Measurements from ENCODE around the gene RNF34. TPM values are rescaled to one million over a fixed set of nuclear protein-coding genes. Genes with fewer than 3 reads are reported as not detected.
A peak's percentile ranks its signal among the peaks of the same experiment; 100 is the strongest.

RNF34 gene
- total RNA-seq, 1 donor from 2014 or later = 31.3 TPM

DNA sequence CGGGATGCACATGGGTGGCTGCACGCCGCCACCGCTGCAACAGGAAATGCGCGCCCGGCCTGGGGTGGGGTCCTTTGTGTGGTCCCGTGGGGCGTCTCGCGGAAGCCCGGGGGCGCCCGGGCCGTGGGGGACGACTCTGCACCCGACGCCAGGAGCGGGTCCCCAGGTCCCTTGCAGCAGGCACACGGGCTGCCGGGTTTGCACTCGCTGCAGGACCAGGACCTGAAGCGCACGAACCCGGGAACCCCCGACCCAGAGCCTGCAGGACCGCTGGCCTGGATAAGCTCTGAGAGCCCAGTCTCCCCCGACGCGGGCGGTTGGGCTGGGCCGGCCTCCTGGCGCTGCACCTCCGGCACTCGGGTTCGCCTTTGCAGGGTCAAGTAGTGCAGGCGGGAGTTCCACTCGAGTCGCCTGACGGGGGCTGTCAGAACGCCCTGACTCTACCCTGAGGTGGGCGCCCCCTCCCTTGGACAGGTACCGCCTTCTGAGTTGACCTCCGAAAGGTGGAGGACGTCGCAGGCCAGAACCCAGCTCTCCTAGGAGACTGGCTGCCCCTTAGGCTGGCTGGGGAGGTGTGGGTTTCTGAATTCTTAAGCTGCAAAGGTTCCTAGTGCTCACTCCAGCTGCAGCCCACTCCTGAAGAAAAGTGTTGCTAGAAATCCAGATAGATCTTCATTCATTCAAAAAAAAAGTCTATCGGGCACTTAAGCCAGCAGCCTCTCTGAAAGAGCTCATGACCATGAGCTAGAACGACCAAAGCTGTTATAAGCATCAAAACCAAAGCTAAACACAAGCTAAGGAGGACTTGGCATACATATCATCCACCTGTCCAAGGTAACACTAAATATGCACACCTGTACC is 68.0 kb downstream of the RNF34 start:
- H3K27ac Mint-ChIP-seq (ENCODE audit: unreplicated experiment) = no peak overlapping the region
- peaks cover 18% of the 10 kb centered on the region for H3K4me1 Mint-ChIP-seq (ENCODE audit: low read depth)
- DNase-seq (ENCODE audit: low spot score) = no peak

DNA sequence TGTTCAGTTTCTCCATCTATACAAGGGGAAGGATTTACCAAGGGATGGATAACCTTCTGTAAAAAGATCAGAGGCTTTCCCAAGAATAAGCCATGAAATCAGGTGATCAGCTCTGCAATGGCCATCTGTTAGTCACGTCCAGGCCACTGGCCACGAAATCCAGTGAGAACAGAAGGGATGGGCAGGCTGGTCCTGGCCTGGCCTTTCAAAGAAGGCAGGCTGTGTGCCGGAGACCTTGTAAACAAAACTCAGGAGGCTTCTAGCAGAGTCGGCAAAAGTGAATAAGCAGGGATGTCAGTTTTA is 68.5 kb downstream of the RNF34 start:
- H3K4me3 Mint-ChIP-seq (ENCODE audit: unreplicated experiment) = no peak overlapping the region
- TF ChIP-seq, protein P1, sequence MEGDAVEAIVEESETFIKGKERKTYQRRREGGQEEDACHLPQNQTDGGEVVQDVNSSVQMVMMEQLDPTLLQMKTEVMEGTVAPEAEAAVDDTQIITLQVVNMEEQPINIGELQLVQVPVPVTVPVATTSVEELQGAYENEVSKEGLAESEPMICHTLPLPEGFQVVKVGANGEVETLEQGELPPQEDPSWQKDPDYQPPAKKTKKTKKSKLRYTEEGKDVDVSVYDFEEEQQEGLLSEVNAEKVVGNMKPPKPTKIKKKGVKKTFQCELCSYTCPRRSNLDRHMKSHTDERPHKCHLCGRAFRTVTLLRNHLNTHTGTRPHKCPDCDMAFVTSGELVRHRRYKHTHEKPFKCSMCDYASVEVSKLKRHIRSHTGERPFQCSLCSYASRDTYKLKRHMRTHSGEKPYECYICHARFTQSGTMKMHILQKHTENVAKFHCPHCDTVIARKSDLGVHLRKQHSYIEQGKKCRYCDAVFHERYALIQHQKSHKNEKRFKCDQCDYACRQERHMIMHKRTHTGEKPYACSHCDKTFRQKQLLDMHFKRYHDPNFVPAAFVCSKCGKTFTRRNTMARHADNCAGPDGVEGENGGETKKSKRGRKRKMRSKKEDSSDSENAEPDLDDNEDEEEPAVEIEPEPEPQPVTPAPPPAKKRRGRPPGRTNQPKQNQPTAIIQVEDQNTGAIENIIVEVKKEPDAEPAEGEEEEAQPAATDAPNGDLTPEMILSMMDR (IDR thresholded peaks at IDR 0.05) = no peak
- no peaks in the 10 kb centered on the region for H3K9me3 Mint-ChIP-seq (ENCODE audit: low read depth)
- H3K27ac Mint-ChIP-seq (ENCODE audit: unreplicated experiment) = no peak overlapping the region
- H3K4me1 Mint-ChIP-seq (ENCODE audit: low read depth) = peaks cover 18% of the 10 kb centered on the region
- no peaks in the 10 kb centered on the region for H3K27me3 Mint-ChIP-seq (ENCODE audit: low read depth)
- peaks cover 2% of the 10 kb centered on the region for H3K36me3 Mint-ChIP-seq (ENCODE audit: low read depth)
- DNase-seq (ENCODE audit: low spot score) = no peak

More for the DNA sequence above, 68.0 kb downstream of the RNF34 start:
- H3K4me3 Mint-ChIP-seq (ENCODE audit: unreplicated experiment) = peak overlapping the region; percentile 42
- peaks cover 2% of the 10 kb centered on the region for H3K36me3 Mint-ChIP-seq (ENCODE audit: low read depth)
- no peaks in the 10 kb centered on the region for H3K27me3 Mint-ChIP-seq (ENCODE audit: low read depth)
- TF ChIP-seq, protein P1 (IDR thresholded peaks at IDR 0.05) = no peak
- no peaks in the 10 kb centered on the region for H3K9me3 Mint-ChIP-seq (ENCODE audit: low read depth)

DNA sequence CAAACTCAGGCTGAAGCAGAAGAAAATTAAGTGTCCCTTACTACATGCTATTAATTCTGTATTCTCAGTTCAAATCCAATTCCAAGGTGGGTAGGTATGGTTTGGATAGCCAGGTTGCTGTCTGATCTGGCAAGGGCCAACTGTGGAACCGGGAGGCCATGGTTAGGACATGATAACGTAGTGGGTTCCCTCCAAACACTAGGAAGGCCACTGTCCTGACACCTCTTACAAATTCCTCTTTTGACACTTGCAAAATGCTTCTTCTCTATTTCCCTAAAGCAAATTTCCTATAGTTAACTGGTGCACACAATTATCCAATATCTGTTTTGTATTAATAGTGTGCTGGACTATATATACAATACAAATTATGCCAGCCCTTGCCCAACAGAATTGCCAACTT is 70.8 kb downstream of the RNF34 start:
- no peak overlapping the region for H3K4me3 Mint-ChIP-seq (ENCODE audit: unreplicated experiment)
- no peaks in the 10 kb centered on the region for H3K27me3 Mint-ChIP-seq (ENCODE audit: low read depth)
- no peaks in the 10 kb centered on the region for H3K9me3 Mint-ChIP-seq (ENCODE audit: low read depth)
- no peak for DNase-seq (ENCODE audit: low spot score)
- TF ChIP-seq, protein P1 (IDR thresholded peaks at IDR 0.05) = no peak
- no peaks in the 10 kb centered on the region for H3K36me3 Mint-ChIP-seq (ENCODE audit: low read depth)
- no peak overlapping the region for H3K27ac Mint-ChIP-seq (ENCODE audit: unreplicated experiment)
- H3K4me1 Mint-ChIP-seq (ENCODE audit: low read depth) = peaks cover 6% of the 10 kb centered on the region

DNA sequence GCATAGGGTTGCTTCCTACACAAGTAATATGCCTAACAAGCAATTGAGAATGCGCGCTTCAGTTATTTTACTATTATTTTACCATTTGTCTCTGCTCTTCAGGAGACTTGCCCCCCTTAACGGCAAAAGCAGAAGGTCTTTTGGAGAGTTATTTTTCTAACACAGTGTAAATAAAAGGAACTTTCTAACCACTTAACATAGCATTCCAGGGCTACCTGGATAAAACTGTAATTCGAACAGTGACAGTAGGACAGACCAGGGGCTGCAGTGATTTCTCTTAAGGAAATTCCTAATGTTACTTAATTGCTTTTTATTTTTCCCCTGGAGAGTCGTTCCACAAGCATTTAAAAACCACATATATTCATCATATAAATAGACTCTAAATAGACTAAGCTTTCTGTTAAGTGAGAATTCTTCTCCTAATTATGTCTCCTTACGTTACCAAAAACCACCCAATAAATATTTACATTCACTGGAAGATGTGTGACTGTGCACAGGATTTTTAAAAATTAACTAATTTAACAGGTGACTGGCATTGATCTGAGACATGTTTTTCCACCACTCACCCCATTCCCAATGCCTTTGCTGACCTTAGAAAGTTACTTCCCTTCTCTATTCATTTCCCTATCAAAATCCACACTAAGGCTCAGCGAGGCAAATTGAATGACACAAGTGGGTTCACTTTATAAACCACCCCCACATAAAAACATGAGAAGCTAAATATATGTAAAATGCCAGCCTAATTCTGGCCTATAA is 72.4 kb downstream of the RNF34 start:
- Mint-ChIP-seq H3K36me3 (ENCODE audit: low read depth) (no peaks in the 10 kb centered on the region), H3K27ac (ENCODE audit: unreplicated experiment) (no peak overlapping the region), H3K4me3 (ENCODE audit: unreplicated experiment) (no peak overlapping the region), H3K9me3 (ENCODE audit: low read depth) (no peaks in the 10 kb centered on the region), H3K4me1 (ENCODE audit: low read depth) (no peaks in the 10 kb centered on the region), H3K27me3 (ENCODE audit: low read depth) (no peaks in the 10 kb centered on the region)
- TF ChIP-seq, protein P1 (IDR thresholded peaks at IDR 0.05) = no peak
- no peak for DNase-seq (ENCODE audit: low spot score)

Small RNA genes lying within 50 kb of the gene (microRNA-seq; reads per million reads assigned to microRNA genes)
- not detected for gene MIR7107 (ENCODE audit: borderline number of aligned reads)

Other genes starting within 250 kb of the RNF34 start
- 14.7 to 23.3 TPM (median 20.7 TPM) in 3 replicates for gene P2RX4, start 190.0 kb upstream of the RNF34 start, total RNA-seq
- gene CAMKK2, start 103.4 kb upstream of the RNF34 start, total RNA-seq = 33.7 to 42.7 TPM (median 36.0 TPM) in 3 replicates
- gene ANAPC5, start 47.7 kb upstream of the RNF34 start, total RNA-seq = 106 to 178 TPM (median 111 TPM) in 3 replicates
- gene KDM2B, start 180.9 kb downstream of the RNF34 start, total RNA-seq = 21.3 to 25.3 TPM (median 21.8 TPM) in 3 replicates
- gene ORAI1, start 226.4 kb downstream of the RNF34 start, total RNA-seq = 6.0 to 9.3 TPM (median 8.9 TPM) in 3 replicates